ENCODE measurements around the gene TRAF2.

DNA sequence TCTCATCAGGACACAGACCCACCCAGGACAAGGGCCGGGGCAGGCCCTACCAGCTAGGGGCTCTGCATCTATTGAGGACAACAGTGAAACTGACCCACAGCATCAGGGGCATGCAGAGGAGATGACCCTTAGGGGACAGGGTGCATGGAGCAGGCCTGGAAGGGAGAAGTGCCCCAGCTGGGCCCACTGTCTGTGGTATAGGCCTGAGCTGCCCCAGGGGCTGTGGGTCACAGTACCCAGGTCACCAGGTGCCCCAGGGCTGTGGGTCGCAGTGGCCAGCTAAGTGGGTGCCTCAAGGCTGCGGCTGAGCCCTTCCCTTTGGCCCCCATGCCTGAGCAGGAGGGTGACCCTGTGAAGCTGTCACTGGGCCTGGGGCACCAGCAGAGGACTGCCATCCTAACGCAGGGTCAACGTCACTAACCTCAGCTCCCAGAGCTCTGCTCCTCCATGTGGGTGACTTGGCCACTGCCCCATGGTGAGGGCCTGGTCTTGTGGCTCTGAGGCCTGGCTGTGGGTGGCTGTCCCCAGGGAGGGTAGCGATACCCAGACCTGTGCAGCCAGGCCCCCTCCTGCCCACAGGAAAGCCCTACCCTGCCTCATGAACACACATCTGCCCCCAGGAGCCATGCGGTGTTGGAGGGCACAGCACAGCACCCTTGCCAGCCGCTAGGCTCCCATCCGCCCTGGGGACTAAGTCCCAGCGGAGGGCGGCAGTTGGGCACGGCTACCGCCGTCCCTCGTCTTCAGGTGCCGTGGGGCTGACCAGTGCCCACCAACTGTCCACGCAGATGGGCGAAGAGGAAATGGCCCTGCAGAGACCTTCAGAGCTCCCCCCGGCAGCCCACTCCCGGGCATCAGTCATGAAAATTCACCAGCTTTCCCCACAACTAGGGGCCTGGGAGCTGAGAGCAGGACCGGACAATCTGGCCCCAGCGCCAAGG is 25.1 kb upstream of the TRAF2 start:
- TF ChIP-seq POLR2A (IDR thresholded peaks at IDR 0.05; ENCODE audit: low read depth, low read length) (0 out of 2 replicates have a peak, but pooled peaks have one; percentile 10), POLR2AphosphoS5 (IDR thresholded peaks at IDR 0.05; ENCODE audit: low read depth, low read length) (no peak)

Measured in GM12892 (cell line).